Activated naive CD8-positive, alpha-beta T cell treated with anti-CD3 and anti-CD28 coated beads, Interleukin-2, amount 10 ng/mL, durations not matched to agents 7 days and 5 days (primary cell): ENCODE measurements around the gene LCT. TPM values are rescaled to one million over a fixed set of nuclear protein-coding genes. Genes with fewer than 3 reads are reported as not detected.

Source experiments
- ATAC-seq: fragments of 150-1000 bp; cut with Tn5 transposase; one replicate; pipeline ENCODE4 v1.10.0; 2021; ENCODE audit warnings: low read depth, moderate library complexity
- POLR2A ChIA-PET: fragments of 350-600 bp; sonication (Branson Sonifier 250); formaldehyde crosslinking; loops from one replicate; lab custom pipeline; 2021; ENCODE audit warnings: antibody characterized with exemption; lab: Charles Lee
- DNase-seq: peaks from one replicate; pipeline ENCODE4 v3.0.0; 2021
- H3K27ac Mint-ChIP-seq: one replicate; pipeline ENCODE4 v1.8.0; 2022; ENCODE audit warnings: mild to moderate bottlenecking, mixed read lengths
- H3K27me3 Mint-ChIP-seq: one replicate; pipeline ENCODE4 v1.8.0; 2022; ENCODE audit warnings: mild to moderate bottlenecking, moderate library complexity, mixed read lengths
- H3K36me3 Mint-ChIP-seq: one replicate; pipeline ENCODE4 v1.8.0; 2021; ENCODE audit warnings: mild to moderate bottlenecking, mixed read lengths
- H3K4me1 Mint-ChIP-seq: one replicate; pipeline ENCODE4 v1.8.0; 2021; ENCODE audit warnings: mixed read lengths
- H3K4me3 Mint-ChIP-seq: one replicate; pipeline ENCODE4 v1.8.0; 2022; ENCODE audit warnings: mild to moderate bottlenecking, moderate library complexity, mixed read lengths
- H3K9me3 Mint-ChIP-seq: one replicate; pipeline ENCODE4 v1.8.0; 2021; ENCODE audit warnings: mixed read lengths
- total RNA-seq, 2 experiments: library from RNA; stranded (reverse); gene quantifications; one replicate each; pipeline ENCODE4 v1.2.3, GENCODE V29; 2021

Gene LCT
- total RNA-seq, 2 experiments from 2014 or later: 0.14 to 0.39 TPM

- peaks cover 40% of the 10 kb centered on the region for H3K36me3 Mint-ChIP-seq
- H3K27ac Mint-ChIP-seq: no peak overlapping the region
These were observed 14.1 kb upstream of the LCT start for GRCh38 chr2:135850892-135851668.

GRCh38 chr2:135849087-135849486 is 12.1 kb upstream of the LCT start:
- no peak for ATAC-seq
- peaks cover 45% of the 10 kb centered on the region for H3K36me3 Mint-ChIP-seq
- no peak overlapping the region for H3K4me3 Mint-ChIP-seq
- DNase-seq: no peak
- POLR2A ChIA-PET: no interaction called here
- H3K27ac Mint-ChIP-seq: no peak overlapping the region
- H3K27me3 Mint-ChIP-seq: no peaks in the 10 kb centered on the region
- no peaks in the 10 kb centered on the region for H3K9me3 Mint-ChIP-seq
- peaks cover 5% of the 10 kb centered on the region for H3K4me1 Mint-ChIP-seq

More at GRCh38 chr2:135850892-135851668, 14.1 kb upstream of the LCT start:
- Mint-ChIP-seq H3K4me3 (no peak overlapping the region), H3K4me1 (peaks cover 3% of the 10 kb centered on the region), H3K27me3 (no peaks in the 10 kb centered on the region), H3K9me3 (no peaks in the 10 kb centered on the region)
- ATAC-seq (no peak), DNase-seq (no peak)
- POLR2A ChIA-PET: no interaction called here

GRCh38 chr2:135845997-135846396 is 9.0 kb upstream of the LCT start:
- peaks cover 54% of the 10 kb centered on the region for H3K36me3 Mint-ChIP-seq
- H3K27me3 Mint-ChIP-seq: no peaks in the 10 kb centered on the region
- DNase-seq: no peak
- no peak for ATAC-seq
- no peak overlapping the region for H3K4me3 Mint-ChIP-seq
- H3K4me1 Mint-ChIP-seq: peaks cover 19% of the 10 kb centered on the region
- no peak overlapping the region for H3K27ac Mint-ChIP-seq
- POLR2A ChIA-PET: no interaction called here
- H3K9me3 Mint-ChIP-seq: no peaks in the 10 kb centered on the region

GRCh38 chr2:135845257-135845656 is 8.3 kb upstream of the LCT start:
- POLR2A ChIA-PET: no interaction called here
- H3K4me1 Mint-ChIP-seq: peaks cover 26% of the 10 kb centered on the region
- H3K27me3 Mint-ChIP-seq: no peaks in the 10 kb centered on the region

GRCh38 chr2:135844301-135844895 is 7.4 kb upstream of the LCT start:
- ATAC-seq: no peak
- POLR2A ChIA-PET: interaction anchor here (0.6 to 0.7 kb wide), 2 partner anchors 15 to 413 kb away, joined by 3 to 4 read pairs; no protein-coding TSS in a partner anchor
- DNase-seq: no peak
- H3K9me3 Mint-ChIP-seq: no peaks in the 10 kb centered on the region
- H3K4me1 Mint-ChIP-seq: peaks cover 33% of the 10 kb centered on the region
- H3K27me3 Mint-ChIP-seq: no peaks in the 10 kb centered on the region
- H3K4me3 Mint-ChIP-seq: no peak overlapping the region
- H3K36me3 Mint-ChIP-seq: peaks cover 56% of the 10 kb centered on the region
- no peak overlapping the region for H3K27ac Mint-ChIP-seq

More at GRCh38 chr2:135845257-135845656, 8.3 kb upstream of the LCT start:
- no peak overlapping the region for H3K27ac Mint-ChIP-seq
- no peak for ATAC-seq
- peaks cover 56% of the 10 kb centered on the region for H3K36me3 Mint-ChIP-seq
- H3K4me3 Mint-ChIP-seq: no peak overlapping the region
- no peaks in the 10 kb centered on the region for H3K9me3 Mint-ChIP-seq
- DNase-seq: no peak

- POLR2A ChIA-PET: interaction anchor here (0.7 kb wide), 2 partner anchors 11 to 414 kb away, joined by 3 to 4 read pairs; no protein-coding TSS in a partner anchor
- H3K27me3 Mint-ChIP-seq: no peaks in the 10 kb centered on the region
- no peaks in the 10 kb centered on the region for H3K9me3 Mint-ChIP-seq
- no peak overlapping the region for H3K4me3 Mint-ChIP-seq
- H3K27ac Mint-ChIP-seq: no peak overlapping the region
- ATAC-seq: no peak
- peaks cover 53% of the 10 kb centered on the region for H3K36me3 Mint-ChIP-seq
- H3K4me1 Mint-ChIP-seq: peaks cover 33% of the 10 kb centered on the region
- no peak for DNase-seq
These were observed 6.7 kb upstream of the LCT start for GRCh38 chr2:135843671-135844070.

GRCh38 chr2:135840601-135841000 is 3.6 kb upstream of the LCT start:
- H3K36me3 Mint-ChIP-seq: peaks cover 51% of the 10 kb centered on the region
- no peak overlapping the region for H3K4me3 Mint-ChIP-seq
- H3K27me3 Mint-ChIP-seq: no peaks in the 10 kb centered on the region
- DNase-seq (no peak), ATAC-seq (no peak)
- peaks cover 48% of the 10 kb centered on the region for H3K4me1 Mint-ChIP-seq
- no peaks in the 10 kb centered on the region for H3K9me3 Mint-ChIP-seq
- H3K27ac Mint-ChIP-seq: peak overlapping the region; percentile 69
- POLR2A ChIA-PET: interaction anchor here (0.6 kb wide), 1 partner anchor 15 kb away, joined by 4 read pairs; no protein-coding TSS in a partner anchor

- DNase-seq (no peak), ATAC-seq (no peak)
- Mint-ChIP-seq H3K27ac (peak overlapping the region; percentile 10), H3K27me3 (no peaks in the 10 kb centered on the region), H3K4me1 (peaks cover 49% of the 10 kb centered on the region), H3K4me3 (no peak overlapping the region), H3K9me3 (no peaks in the 10 kb centered on the region), H3K36me3 (peaks cover 53% of the 10 kb centered on the region)
- POLR2A ChIA-PET: interaction anchor here (2.0 kb wide), 1 partner anchor 36 kb away, joined by 5 read pairs; no protein-coding TSS in a partner anchor
These were observed 2.7 kb upstream of the LCT start for GRCh38 chr2:135839713-135840112.

GRCh38 chr2:135838502-135838901 is 1.5 kb upstream of the LCT start:
- DNase-seq (no peak), ATAC-seq (no peak)
- H3K9me3 Mint-ChIP-seq: no peaks in the 10 kb centered on the region
- H3K4me3 Mint-ChIP-seq: no peak overlapping the region
- POLR2A ChIA-PET: interaction anchor here (1.2 to 2.0 kb wide), 2 partner anchors 18 to 37 kb away, joined by 5 to 7 read pairs; no protein-coding TSS in a partner anchor
- no peak overlapping the region for H3K27ac Mint-ChIP-seq
- H3K27me3 Mint-ChIP-seq: no peaks in the 10 kb centered on the region
- peaks cover 43% of the 10 kb centered on the region for H3K36me3 Mint-ChIP-seq
- H3K4me1 Mint-ChIP-seq: peaks cover 47% of the 10 kb centered on the region

GRCh38 chr2:135832891-135833290 is 4.1 kb downstream of the LCT start:
- H3K9me3 Mint-ChIP-seq: no peaks in the 10 kb centered on the region
- H3K4me1 Mint-ChIP-seq: peaks cover 18% of the 10 kb centered on the region
- peaks cover 18% of the 10 kb centered on the region for H3K36me3 Mint-ChIP-seq
- H3K27ac Mint-ChIP-seq: no peak overlapping the region
- H3K27me3 Mint-ChIP-seq: no peaks in the 10 kb centered on the region
- POLR2A ChIA-PET: interaction anchor here (0.9 to 1.0 kb wide), 2 partner anchors 13 to 549 kb away, joined by 3 read pairs; no protein-coding TSS in a partner anchor
- DNase-seq (no peak), ATAC-seq (no peak)
- no peak overlapping the region for H3K4me3 Mint-ChIP-seq

GRCh38 chr2:135831180-135831812 is 5.7 kb downstream of the LCT start:
- peaks cover 13% of the 10 kb centered on the region for H3K36me3 Mint-ChIP-seq

GRCh38 chr2:135829378-135830135 is 7.4 kb downstream of the LCT start:
- Mint-ChIP-seq H3K4me3 (no peak overlapping the region), H3K36me3 (peaks cover 11% of the 10 kb centered on the region), H3K9me3 (no peaks in the 10 kb centered on the region), H3K27me3 (no peaks in the 10 kb centered on the region), H3K27ac (no peak overlapping the region), H3K4me1 (peaks cover 8% of the 10 kb centered on the region)
- POLR2A ChIA-PET: no interaction called here
- DNase-seq (no peak), ATAC-seq (no peak)

More at GRCh38 chr2:135831180-135831812, 5.7 kb downstream of the LCT start:
- no peak overlapping the region for H3K27ac Mint-ChIP-seq
- no peaks in the 10 kb centered on the region for H3K27me3 Mint-ChIP-seq
- H3K9me3 Mint-ChIP-seq: no peaks in the 10 kb centered on the region
- DNase-seq: no peak
- no peak for ATAC-seq
- POLR2A ChIA-PET: no interaction called here
- H3K4me1 Mint-ChIP-seq: peaks cover 9% of the 10 kb centered on the region
- H3K4me3 Mint-ChIP-seq: no peak overlapping the region
